ENCODE data around the gene BNIP3. TPM values are rescaled to one million over a fixed set of nuclear protein-coding genes. Genes with fewer than 3 reads are reported as not detected.

Gene BNIP3
- total RNA-seq, 1 experiment from 2014 or later = 37.5 TPM

DNA sequence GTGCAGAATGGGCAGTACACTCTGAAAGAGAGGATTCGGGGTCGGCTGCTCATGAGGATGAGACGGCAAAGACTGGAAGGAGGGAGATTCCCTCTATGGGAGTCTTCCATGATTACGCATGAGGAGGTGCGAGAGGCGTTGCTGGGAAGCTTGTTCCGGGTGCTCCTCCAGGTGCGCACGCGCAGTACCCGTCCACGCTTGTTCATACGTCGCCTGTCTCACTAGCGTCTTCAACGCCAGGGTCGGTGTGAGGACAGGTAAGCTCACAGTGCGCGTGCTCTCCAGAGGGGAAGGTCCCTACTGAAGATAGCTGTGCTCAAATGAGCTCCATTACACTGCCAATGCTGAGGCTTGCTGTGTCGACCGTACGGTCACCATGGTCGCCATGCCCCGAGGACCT lies 39.3 kb upstream of the BNIP3 start:
- Histone ChIP-seq H3K27ac (ENCODE audit: low read depth, low read length) (no peak overlapping the region), H3K9me2 (ENCODE audit: insufficient read depth) (no peaks in the 10 kb centered on the region), H3K79me2 (ENCODE audit: insufficient read depth, low read length) (no peaks in the 10 kb centered on the region), H3K9ac (ENCODE audit: low read length) (no peak overlapping the region), H3K27me3 (ENCODE audit: insufficient read depth, low read length) (no peaks in the 10 kb centered on the region), H3K4me2 (ENCODE audit: low read length) (no peak overlapping the region), H3K36me3 (ENCODE audit: control insufficient read depth in 1 of 2, insufficient read depth in 2 of 2, low read length in 2 of 2) (no peaks in the 10 kb centered on the region), H3K4me3 (replicated peaks in 1 of 2; ENCODE audit: low read depth in 1 of 2, low read length in 2 of 2) (no peak overlapping the region), H3K9me3 (ENCODE audit: control insufficient read depth in 1 of 2, insufficient read depth in 1 of 2, low read depth in 1 of 2, low read length in 2 of 2) (no peaks in the 10 kb centered on the region), H2AFZ (ENCODE audit: low read depth, low read length, poor library complexity, severe bottlenecking) (no peak overlapping the region), H4K20me1 (ENCODE audit: insufficient read depth) (no peaks in the 10 kb centered on the region), H3K4me1 (ENCODE audit: control insufficient read depth in 1 of 2, insufficient read depth in 2 of 2, low read length in 2 of 2) (peaks cover 0 to 9% of the 10 kb centered on the region in 2 experiments; a peak in 1 of 4 replicates)
- intact Hi-C loops (cut with micrococcal nuclease) = no loop called here
- TF ChIP-seq EGR1 (IDR thresholded peaks at IDR 0.05; ENCODE audit: low read depth) = no peak
- TF ChIP-seq, protein P1, sequence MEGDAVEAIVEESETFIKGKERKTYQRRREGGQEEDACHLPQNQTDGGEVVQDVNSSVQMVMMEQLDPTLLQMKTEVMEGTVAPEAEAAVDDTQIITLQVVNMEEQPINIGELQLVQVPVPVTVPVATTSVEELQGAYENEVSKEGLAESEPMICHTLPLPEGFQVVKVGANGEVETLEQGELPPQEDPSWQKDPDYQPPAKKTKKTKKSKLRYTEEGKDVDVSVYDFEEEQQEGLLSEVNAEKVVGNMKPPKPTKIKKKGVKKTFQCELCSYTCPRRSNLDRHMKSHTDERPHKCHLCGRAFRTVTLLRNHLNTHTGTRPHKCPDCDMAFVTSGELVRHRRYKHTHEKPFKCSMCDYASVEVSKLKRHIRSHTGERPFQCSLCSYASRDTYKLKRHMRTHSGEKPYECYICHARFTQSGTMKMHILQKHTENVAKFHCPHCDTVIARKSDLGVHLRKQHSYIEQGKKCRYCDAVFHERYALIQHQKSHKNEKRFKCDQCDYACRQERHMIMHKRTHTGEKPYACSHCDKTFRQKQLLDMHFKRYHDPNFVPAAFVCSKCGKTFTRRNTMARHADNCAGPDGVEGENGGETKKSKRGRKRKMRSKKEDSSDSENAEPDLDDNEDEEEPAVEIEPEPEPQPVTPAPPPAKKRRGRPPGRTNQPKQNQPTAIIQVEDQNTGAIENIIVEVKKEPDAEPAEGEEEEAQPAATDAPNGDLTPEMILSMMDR (IDR thresholded peaks at IDR 0.05 in 2 of 3, conservative IDR thresholded peaks at IDR 0.05 in 1 of 3; ENCODE audit: borderline replicate concordance in 1 of 3, insufficient read depth in 1 of 3, low read depth in 2 of 3, low read length in 2 of 3) = no peak
- TF ChIP-seq RAD21 (IDR thresholded peaks at IDR 0.05; ENCODE audit: low read depth) = no peak
- no peak for TF ChIP-seq POLR2A (IDR thresholded peaks at IDR 0.05; ENCODE audit: borderline replicate concordance, extremely low read depth, insufficient read depth, insufficient read length)
- no peak for TF ChIP-seq ZFX (IDR thresholded peaks at IDR 0.05)
- TF ChIP-seq EZH2phosphoT487 (IDR thresholded peaks at IDR 0.05; ENCODE audit: borderline replicate concordance) = no peak
- no peak for TF ChIP-seq CBX3 (IDR thresholded peaks at IDR 0.05; ENCODE audit: low read depth)
- no peak for TF ChIP-seq EZH2 (IDR thresholded peaks at IDR 0.05)
- TF ChIP-seq ELF1 (IDR thresholded peaks at IDR 0.05; ENCODE audit: borderline replicate concordance, low read depth) = no peak
- TF ChIP-seq FOSL1 (IDR thresholded peaks at IDR 0.05; ENCODE audit: low read depth) = no peak
- TF ChIP-seq, protein P2, sequence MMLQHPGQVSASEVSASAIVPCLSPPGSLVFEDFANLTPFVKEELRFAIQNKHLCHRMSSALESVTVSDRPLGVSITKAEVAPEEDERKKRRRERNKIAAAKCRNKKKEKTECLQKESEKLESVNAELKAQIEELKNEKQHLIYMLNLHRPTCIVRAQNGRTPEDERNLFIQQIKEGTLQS (IDR thresholded peaks at IDR 0.05) = no peak
- no TSS peak for BruUV-seq (replicated peaks)
- ChIA-PET RAD21 (ENCODE audit: low non-redundant PET in 1 of 2, low total read pairs in 2 of 2, uncharacterized antibody in 2 of 2, unreplicated experiment in 2 of 2) (no interaction called here), CTCF (no interaction called here), POLR2A (no interaction called here)
- ATAC-seq = no peak
- no peak for DNase-seq (ENCODE audit: low read depth, low spot score)

Data from HCT116 (cell line).